K562 (cell line): ENCODE measurements around the gene MAP3K2. TPM values are rescaled to one million over a fixed set of nuclear protein-coding genes. Genes with fewer than 3 reads are reported as not detected.

Experiments used
- ATAC-seq: fragments of 200-7000 bp; cut with Tn5 transposase; 3 replicates; pipeline ENCODE4 v1.9.1; 2020; ENCODE audit warnings: moderate library complexity
- BruUV-seq: library from RNA; stranded (reverse); fragments of 400-500 nt; replicated peaks from 2 replicates; lab custom pipeline; 2021; lab: Mats Ljungman, UMichigan
- CTCF ChIA-PET: fragments of 300-600 bp; formaldehyde crosslinking; extraction: SDS; loops from one replicate; lab custom pipeline; 2021; ENCODE audit warnings: low intra/inter-chr PET ratio; lab: Yijun Ruan, JAX
- POLR2A ChIA-PET: fragments of 300-600, 350-650 bp; sonication (Branson Sonifier 250); formaldehyde crosslinking; extraction: SDS; loops from one replicate; lab custom pipeline; 2021; ENCODE audit warnings: antibody characterized with exemption, inconsistent platforms; lab: Yijun Ruan, JAX
- DNase-seq, 4 experiments: peaks; one replicate each; pipeline versions ENCODE4 v3.0.0 to v3.0.0-alpha.2; 2011 to 2018; ENCODE audit warnings: low spot score in 3 of 4, mixed read lengths in 3 of 4; ENCODE audit errors: extremely low read depth in 1 of 4
- FAIRE-seq: peaks from 2 replicates; lab custom pipeline; 2011; peaks lifted over from hg19 to GRCh38; lab: Jason Lieb, UNC
- H2AFZ ChIP-seq: 2 replicates; pipeline ENCODE4 v1.6.0; 2011; ENCODE audit warnings: low read depth, low read length, control low read depth, inconsistent platforms
- H3K27ac ChIP-seq: fragments of 200-600 bp; 3 replicates; pipeline ENCODE4 v1.8.0; 2011; ENCODE audit warnings: low read depth, mild to moderate bottlenecking, control low read depth, inconsistent platforms, low read length, moderate library complexity, mixed read lengths; ENCODE audit errors: extremely low read depth
- H3K27me3 ChIP-seq, 2 experiments: fragments of 300-600 bp in 1 of 2; 2 replicates in 1 of 2; 3 replicates in 1 of 2; pipeline versions ENCODE4 v1.6.0 to v1.8.0; 2011; ENCODE audit warnings: inconsistent platforms in 2 of 2, low read length in 2 of 2, mild to moderate bottlenecking in 1 of 2, mixed read lengths in 1 of 2, moderate library complexity in 1 of 2; ENCODE audit not compliant: control insufficient read depth in 2 of 2, insufficient read depth in 2 of 2
- H3K36me3 ChIP-seq: fragments of 300-600 bp; 3 replicates; pipeline ENCODE4 v1.8.0; 2011; ENCODE audit warnings: mild to moderate bottlenecking, low read length, inconsistent platforms; ENCODE audit not compliant: control insufficient read depth, insufficient read depth
- H3K4me1 ChIP-seq, 2 experiments: fragments of 200-600 bp in 1 of 2; replicated peaks in 1 of 2; 2 replicates in 1 of 2; 3 replicates in 1 of 2; pipeline versions ENCODE4 v1.5.1 to v1.8.0; 2011; ENCODE audit warnings: inconsistent platforms in 2 of 2, low read length in 2 of 2, mild to moderate bottlenecking in 1 of 2, mixed read lengths in 1 of 2, moderate library complexity in 1 of 2; ENCODE audit not compliant: control insufficient read depth in 2 of 2, insufficient read depth in 2 of 2
- H3K4me2 ChIP-seq: 2 replicates; pipeline ENCODE4 v1.6.1; 2011; ENCODE audit warnings: low read length, control low read depth, inconsistent platforms, mixed read lengths; ENCODE audit not compliant: insufficient read depth
- H3K4me3 ChIP-seq: fragments of 200-600 bp; sonication (generic), shearing (Covaris generic); 2 replicates; pipeline ENCODE4 v1.5.1; 2016; ENCODE audit warnings: control low read depth, inconsistent platforms
- H3K79me2 ChIP-seq: fragments of 200-600 bp; 3 replicates; pipeline ENCODE4 v1.8.0; 2011; ENCODE audit warnings: low read length, inconsistent platforms; ENCODE audit not compliant: control insufficient read depth, insufficient read depth
- H3K9ac ChIP-seq, 2 experiments: 2 replicates each; pipeline versions ENCODE4 v1.6.0 to v1.6.1; 2011; ENCODE audit warnings: low read depth in 2 of 2, low read length in 2 of 2, control low read depth in 1 of 2, inconsistent platforms in 1 of 2, mild to moderate bottlenecking in 1 of 2, mixed read lengths in 1 of 2; ENCODE audit not compliant: insufficient read depth in 1 of 2
- H3K9me1 ChIP-seq: one replicate; pipeline ENCODE4 v1.6.0; 2011; ENCODE audit warnings: inconsistent platforms, mild to moderate bottlenecking, low read length, moderate library complexity; ENCODE audit not compliant: control insufficient read depth, insufficient read depth
- H3K9me3 ChIP-seq: replicated peaks from 2 replicates; pipeline ENCODE4 v1.5.1; 2011; ENCODE audit warnings: low read depth, low read length, inconsistent platforms; ENCODE audit not compliant: control insufficient read depth, insufficient read depth
- H4K20me1 ChIP-seq: replicated peaks from 2 replicates; pipeline ENCODE4 v1.6.1; 2011; ENCODE audit warnings: low read length, inconsistent platforms, mixed read lengths; ENCODE audit not compliant: control insufficient read depth, insufficient read depth
- DACH1 ChIP-seq: fragments of 450-650 bp; IDR thresholded peaks from 2 replicates; pipeline ENCODE4 v1.6.1; 2018; ENCODE audit not compliant: partially characterized antibody
- STAG1 ChIP-seq: sonication (generic); formaldehyde crosslinking; IDR thresholded peaks from 2 replicates; pipeline ENCODE4 v1.5.0; 2020; ENCODE audit warnings: missing genetic modification reagents, borderline replicate concordance
- TCFL5 ChIP-seq: fragments of 250-450 bp; sonication (Bioruptor Pico); conservative IDR thresholded peaks from 2 replicates; pipeline ENCODE4 v1.6.1; 2021; ENCODE audit warnings: mild to moderate bottlenecking, moderate library complexity, matching md5 sums
- ZNF398 ChIP-seq: fragments of 250-450 bp; sonication (Bioruptor Pico); IDR thresholded peaks from 2 replicates; pipeline ENCODE4 v1.8.0; 2021; ENCODE audit warnings: moderate library complexity, mild to moderate bottlenecking, inconsistent platforms
- WGBS: fragments of 100-300 bp; shearing (Covaris generic); methylation state at CpG from one replicate; pipeline ENCODE4 v1.1.6; 2016; ENCODE audit warnings: low coverage, mixed read lengths; ENCODE audit not compliant: insufficient coverage; ENCODE audit errors: missing lambda C conversion rate; 5-methylcytosine and 5-hydroxymethylcytosine counted together
- in situ Hi-C: fragments of 300-500 bp; cut with MboI; formaldehyde crosslinking; loops from 4 replicates; pipeline ENCODE4 v1.15.0; 2018; ENCODE audit warnings: inconsistent platforms, mixed read lengths
- intact Hi-C: fragments of 100-400 bp; cut with micrococcal nuclease; formaldehyde crosslinking; loops from 2 replicates; pipeline ENCODE4 v1.14.2; 2022
- polyA plus RNA-seq, 8 experiments: library from polyadenylated mRNA; depleted of rRNA in 4 of 8; stranded (reverse) in 5 of 8; unstranded in 3 of 8; fragments of >200 nt; fragmentation: Nextera tagmentation in 2 of 8; fragmentation: Illumina TruSeq in 1 of 8; extraction: Ambion mirVana in 2 of 8; extraction: Trizol in 1 of 8; gene quantifications; 2 replicates each; pipeline versions ENCODE4 v1.2.1 to v1.2.3, GENCODE V29; 2011 to 2014; ENCODE audit warnings: inconsistent platforms in 1 of 8, missing spikeins in 1 of 8
- total RNA-seq, 7 experiments: library from RNA; depleted of rRNA in 6 of 7; stranded (reverse); fragments of >200 nt in 6 of 7; fragmentation: Illumina TruSeq in 2 of 7; extraction: Trizol in 2 of 7; gene quantifications; 2 replicates each; pipeline versions ENCODE4 v1.2.1 to v1.2.3, GENCODE V29; 2011 to 2021; ENCODE audit warnings: low replicate concordance in 1 of 7
- TF ChIP-seq, protein P1 (sequence below), 2 experiments: fragments of 450-650 bp in 1 of 2; sonication (generic) in 1 of 2; formaldehyde crosslinking; conservative IDR thresholded peaks; 2 replicates each; pipeline versions ENCODE4 v1.4.0 to v1.8.1; 2020 to 2022; ENCODE audit warnings: mild to moderate bottlenecking in 1 of 2, missing genetic modification reagents in 1 of 2

Gene MAP3K2
- total and polyA plus RNA-seq, 9 of the 15 experiments (the other 6 are each of a cell fraction or from before 2014, with no cell fraction given) = 1.2 to 14.2 (median 5.7) TPM

DNA sequence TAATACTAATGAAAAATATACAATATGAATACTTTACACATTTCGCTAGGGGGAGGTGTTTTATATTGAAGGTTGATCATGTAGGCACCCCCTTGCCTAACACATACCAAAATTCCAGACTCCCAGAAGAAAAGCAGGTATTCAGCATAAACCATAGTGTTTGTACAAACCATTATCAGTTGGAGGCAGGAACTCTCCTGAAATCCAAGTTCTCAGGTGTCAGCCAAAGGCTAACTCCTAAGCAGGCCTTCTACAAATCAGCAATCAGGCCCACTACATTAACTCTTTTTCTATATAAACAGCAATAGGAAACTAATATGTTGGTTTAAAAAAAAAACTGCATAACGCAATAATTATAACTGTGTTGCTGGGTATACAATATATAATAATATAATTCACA, 44.5 kb downstream of the MAP3K2 start:
- FAIRE-seq (no peak), ATAC-seq (no peak), DNase-seq (no peak)
- Histone ChIP-seq H3K79me2 (peaks cover 21% of the 10 kb centered on the region), H3K4me3 (no peak overlapping the region), H3K9me3 (no peaks in the 10 kb centered on the region), H3K4me2 (no peak overlapping the region), H3K9me1 (no peaks in the 10 kb centered on the region), H3K27me3 (no peaks in the 10 kb centered on the region), H3K36me3 (peaks cover 13% of the 10 kb centered on the region), H4K20me1 (peaks cover 5% of the 10 kb centered on the region; the same call in 1 of the 2 replicates), H2AFZ (no peak overlapping the region), H3K9ac (no peak overlapping the region), H3K27ac (no peak overlapping the region), H3K4me1 (no peaks in the 10 kb centered on the region; a peak in 1 of 5 replicates)
- no TSS peak for BruUV-seq
- intact Hi-C loops (no loop called here), in situ Hi-C loops (no loop called here)
- CTCF ChIA-PET = no interaction called here
- POLR2A ChIA-PET = no interaction called here
- no peak for TF ChIP-seq ZNF398 (CRISPR knock-in tag)
- TF ChIP-seq, protein P1, sequence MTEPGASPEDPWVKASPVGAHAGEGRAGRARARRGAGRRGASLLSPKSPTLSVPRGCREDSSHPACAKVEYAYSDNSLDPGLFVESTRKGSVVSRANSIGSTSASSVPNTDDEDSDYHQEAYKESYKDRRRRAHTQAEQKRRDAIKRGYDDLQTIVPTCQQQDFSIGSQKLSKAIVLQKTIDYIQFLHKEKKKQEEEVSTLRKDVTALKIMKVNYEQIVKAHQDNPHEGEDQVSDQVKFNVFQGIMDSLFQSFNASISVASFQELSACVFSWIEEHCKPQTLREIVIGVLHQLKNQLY (CRISPR knock-in tag; conservative IDR thresholded peaks at IDR 0.05) = no peak
- no peak for TF ChIP-seq TCFL5 (CRISPR knock-in tag)
- TF ChIP-seq STAG1 = no peak
- TF ChIP-seq DACH1 = no peak
- WGBS = 65% methylated on average over 2 of the region's 2 CpGs
